Hematopoietic multipotent progenitor cell treated with erythropoietin and hydrocortisone succinate and interleukin-3 and kit ligand, for 17 days (in vitro differentiated cells): ENCODE data around the gene PPT2.
"Not testable (repeated sequence)": the region's sequence is repeated elsewhere in the genome, so short reads cannot be mapped to it uniquely, and the experiment has no call there.

Experiments
- DNase-seq: peaks from one replicate; pipeline ENCODE4 v3.0.0-alpha.2; 2015; ENCODE audit warnings: low spot score

Gene PPT2

DNA sequence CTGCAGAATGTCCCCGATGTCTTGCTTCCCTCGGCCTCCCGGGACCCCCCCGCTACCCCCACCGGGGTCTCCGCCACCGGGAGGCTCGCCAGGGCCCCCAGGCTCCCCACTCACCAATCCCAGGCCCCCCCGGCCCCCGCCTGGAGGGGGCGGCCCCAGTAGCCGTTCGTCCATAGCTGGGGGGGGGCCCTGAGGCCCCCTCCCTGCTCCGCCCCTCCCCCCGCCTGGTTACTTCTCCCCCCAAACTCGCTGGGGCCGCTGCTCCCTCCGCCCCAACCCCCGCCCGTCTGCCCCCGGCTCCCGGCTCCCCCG, 35.8 kb downstream of the PPT2 start:
- peak; percentile 50 for DNase-seq

DNA sequence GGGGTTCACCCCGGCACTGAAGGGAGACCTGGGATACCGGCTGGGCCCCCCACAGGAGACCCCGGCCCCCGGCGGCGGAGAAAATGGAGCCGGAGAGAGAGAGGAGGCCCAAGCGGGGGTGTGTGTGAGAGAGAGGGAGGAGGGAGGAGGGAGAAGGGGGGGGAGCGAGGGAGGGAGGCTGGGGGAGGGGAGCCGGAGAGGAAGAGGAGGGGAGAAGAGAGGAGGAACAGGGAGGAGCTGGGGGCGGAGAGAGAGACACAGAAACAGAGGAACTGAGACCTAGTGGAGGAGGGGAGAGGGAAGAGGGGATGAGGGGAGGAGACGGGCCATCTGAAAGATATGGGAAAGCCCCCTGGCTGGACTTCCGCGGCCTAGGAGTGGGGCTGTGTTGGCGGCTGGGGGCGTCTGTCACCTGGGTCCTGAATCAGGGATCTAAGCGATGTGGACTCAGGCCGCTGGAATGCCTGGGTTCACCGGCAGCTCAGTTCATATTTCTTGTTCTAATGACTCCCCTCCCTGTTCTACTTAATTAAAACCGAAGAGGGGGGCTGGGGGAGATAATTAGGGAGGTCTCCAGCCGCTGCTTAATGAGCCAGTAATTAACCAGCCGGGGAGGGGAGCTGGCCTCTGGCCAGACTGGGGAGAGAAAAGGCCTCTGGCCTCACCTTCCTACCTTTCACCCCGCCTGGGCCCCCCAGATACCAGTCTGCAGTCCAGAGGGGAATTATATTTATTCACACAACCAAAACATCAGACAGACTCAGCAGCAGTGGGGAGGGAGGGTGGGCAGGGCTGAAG, 36.3 kb downstream of the PPT2 start, which contains the start of gene PBX2:
Gene PBX2 (minus strand): TSS at position 149 of the 798 bp plus-strand sequence. CDS start 287 bp downstream, outside the sequence.
- peak; percentile 80 for DNase-seq

GRCh38 chr6:32190911-32191677, 37.2 kb downstream of the PPT2 start:
- DNase-seq: peak; percentile 33

- no peak for DNase-seq
Measured at GRCh38 chr6:32191696-32192607, 38.0 kb downstream of the PPT2 start.

- DNase-seq: no peak
Measured at GRCh38 chr6:32192608-32193039, 38.7 kb downstream of the PPT2 start, which contains the start of gene GPSM3. Gene GPSM3, minus strand, starts transcription at chr6:32192643. Its CDS starts 130 bp downstream, at chr6:32192513.

DNA sequence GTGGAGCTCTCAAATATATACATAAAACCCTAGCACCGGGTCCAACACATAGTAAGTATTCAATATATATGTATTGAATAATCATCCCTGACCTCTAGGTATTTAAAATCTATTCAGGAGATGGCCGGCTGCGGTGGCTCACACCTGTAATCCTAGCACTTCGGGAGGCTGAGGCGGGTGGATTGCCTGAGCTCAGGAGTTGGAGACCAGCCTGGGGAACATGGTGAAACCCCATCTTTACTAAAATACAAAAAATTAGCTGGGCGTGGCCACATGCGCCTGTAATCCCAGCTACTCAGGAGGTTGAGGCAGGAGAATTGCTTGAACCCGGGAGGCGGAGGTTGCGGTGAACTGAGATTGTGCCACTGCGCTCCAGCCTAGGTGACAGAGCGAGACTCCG, 39.2 kb downstream of the PPT2 start:
- DNase-seq: not testable (repeated sequence)

DNA sequence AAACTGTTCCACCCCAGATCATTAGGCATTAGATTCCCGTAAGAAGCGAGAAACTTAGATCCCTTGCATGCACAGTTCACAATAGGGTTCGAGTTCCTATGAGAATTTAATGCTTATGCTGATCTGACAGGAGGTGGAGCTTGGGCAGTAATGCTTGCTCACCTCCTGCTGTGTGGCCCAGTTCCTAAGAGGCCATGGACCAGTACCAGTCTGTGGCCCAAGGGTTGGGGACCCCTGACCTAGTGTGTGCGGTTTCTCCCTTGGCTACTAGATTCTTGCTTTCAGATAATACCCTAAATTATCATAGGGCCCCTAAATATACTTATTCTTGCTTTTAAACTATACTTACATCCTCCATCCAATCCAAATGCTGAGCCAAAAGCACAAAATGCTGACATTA, 40.4 kb downstream of the PPT2 start:
- DNase-seq: no peak

DNA sequence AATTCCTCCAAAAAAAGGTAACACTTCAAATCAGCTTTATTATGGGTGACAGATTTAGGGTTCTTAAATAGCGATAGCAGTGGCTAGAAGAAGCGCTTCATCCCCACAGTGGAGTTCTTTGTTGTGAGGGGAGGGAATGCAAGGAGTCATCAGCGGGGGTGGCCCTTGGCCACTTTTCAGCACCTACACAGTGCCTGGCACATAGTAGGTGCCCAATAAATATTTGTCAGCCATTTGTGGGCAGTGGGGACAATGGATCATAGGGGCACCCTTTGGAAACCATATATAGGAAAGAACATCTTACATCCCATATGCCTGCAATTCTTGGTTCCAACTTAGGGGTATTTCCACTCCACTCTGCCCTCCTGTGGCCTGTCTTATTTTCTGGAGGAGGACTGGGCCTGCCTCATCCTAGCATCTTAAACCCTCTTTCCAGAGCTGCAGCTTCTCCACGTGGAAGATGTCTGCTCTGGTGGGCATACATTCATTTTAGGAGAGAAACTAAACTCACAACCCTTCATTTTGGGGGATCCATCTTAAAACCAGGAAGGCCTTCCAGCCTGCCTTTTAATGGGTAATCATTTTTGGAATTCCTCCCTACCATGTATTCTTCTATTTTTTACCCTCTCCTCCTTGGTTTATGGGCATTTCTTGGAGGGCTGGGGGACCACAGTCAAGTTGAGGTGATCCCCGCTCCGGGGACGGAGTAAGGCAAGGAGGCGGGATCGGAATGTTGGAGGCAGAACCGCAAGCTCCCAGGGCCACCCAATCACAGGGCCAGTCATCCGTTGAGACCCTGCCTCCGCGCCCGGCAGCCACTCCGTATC, 41.1 kb downstream of the PPT2 start:
- peak; percentile 79 for DNase-seq

GRCh38 chr6:32195652-32195901, 41.6 kb downstream of the PPT2 start:
- DNase-seq: peak; percentile 99

- peak; percentile 44 for DNase-seq
Measured at GRCh38 chr6:32195902-32196681, 42.2 kb downstream of the PPT2 start.

GRCh38 chr6:32196682-32197616, 43.0 kb downstream of the PPT2 start:
- peak; percentile 15 for DNase-seq

DNA sequence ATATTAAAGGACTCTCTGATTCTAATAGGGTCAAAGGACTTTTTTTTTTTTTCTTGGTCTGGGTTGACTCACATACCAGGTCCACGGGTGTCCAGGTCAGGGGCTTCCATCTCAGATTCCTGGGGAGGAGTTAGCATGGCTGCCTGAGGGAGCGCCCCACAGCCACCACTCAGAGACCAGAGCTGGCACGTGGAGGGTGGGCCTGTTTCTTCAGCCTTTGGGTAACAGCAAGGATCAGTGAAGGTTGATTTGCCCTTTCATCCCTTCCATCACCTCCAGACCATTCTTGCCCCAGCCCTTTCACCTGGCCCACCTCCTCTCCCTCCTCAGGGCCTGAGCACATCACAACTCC, 44.4 kb downstream of the PPT2 start:
- DNase-seq: no peak

GRCh38 chr6:32198866-32199265, 44.9 kb downstream of the PPT2 start:
- DNase-seq: no peak

GRCh38 chr6:32200711-32201475, 47.0 kb downstream of the PPT2 start:
- DNase-seq: no peak

DNA sequence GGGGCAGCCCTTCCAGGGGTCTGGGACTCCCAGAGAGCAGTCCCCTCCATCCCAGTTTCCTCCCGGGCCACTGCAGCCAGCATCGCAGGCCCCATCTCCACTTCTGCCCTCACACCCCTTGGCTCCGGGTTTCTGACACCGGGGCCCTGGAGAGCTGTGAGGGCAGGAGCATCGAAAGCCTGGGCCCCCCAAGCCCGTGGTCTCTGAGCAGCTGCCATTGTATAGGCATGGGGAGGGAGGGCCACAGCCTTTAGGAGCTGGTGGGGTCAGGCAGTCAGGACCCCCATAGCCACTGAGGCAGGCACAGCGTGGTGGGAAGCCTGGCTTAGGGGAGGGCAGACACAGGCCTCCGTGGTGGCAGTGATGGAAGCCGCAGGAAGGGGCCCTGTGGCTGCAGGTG, 48.2 kb downstream of the PPT2 start:
- no peak for DNase-seq

DNA sequence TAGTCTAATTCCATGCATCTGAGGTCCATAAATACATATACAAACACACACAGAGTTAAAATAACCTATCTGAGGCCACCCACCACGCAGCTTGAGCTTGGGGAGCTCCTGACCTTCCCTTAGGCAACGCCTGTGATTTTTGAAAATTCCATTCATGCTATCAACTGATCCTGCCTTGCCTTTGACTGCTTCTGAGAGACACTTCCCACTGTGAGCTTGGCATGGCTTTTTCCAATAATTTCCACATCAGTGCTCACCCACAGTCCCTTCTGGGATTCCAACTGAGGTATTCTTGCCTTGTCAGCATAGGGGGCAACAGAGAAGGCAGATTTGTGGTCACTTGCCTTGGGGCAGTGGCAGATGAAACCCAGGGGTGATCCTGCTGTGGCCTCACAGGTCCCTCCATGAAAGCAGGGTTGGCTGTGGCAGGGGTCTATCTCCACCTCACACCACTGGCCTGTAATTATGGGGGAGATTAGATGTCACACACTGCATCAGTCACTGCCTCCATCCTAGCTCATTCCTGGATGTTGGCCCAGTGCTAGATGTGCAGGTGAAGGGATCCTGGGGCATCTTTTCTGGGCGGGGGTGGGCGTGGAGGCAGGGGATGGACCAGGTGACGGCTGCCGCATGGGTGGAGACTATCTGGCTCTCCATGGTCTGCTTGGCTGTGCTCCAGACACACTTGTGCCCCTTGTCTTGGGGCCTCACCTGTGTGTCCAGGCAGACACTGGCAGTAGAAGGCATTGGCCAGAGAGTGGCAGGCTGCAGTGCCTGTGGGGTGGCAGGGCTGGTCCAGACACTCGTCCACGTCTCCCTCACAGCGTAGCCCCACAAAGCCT, 49.7 kb downstream of the PPT2 start:
- no peak for DNase-seq

DNA sequence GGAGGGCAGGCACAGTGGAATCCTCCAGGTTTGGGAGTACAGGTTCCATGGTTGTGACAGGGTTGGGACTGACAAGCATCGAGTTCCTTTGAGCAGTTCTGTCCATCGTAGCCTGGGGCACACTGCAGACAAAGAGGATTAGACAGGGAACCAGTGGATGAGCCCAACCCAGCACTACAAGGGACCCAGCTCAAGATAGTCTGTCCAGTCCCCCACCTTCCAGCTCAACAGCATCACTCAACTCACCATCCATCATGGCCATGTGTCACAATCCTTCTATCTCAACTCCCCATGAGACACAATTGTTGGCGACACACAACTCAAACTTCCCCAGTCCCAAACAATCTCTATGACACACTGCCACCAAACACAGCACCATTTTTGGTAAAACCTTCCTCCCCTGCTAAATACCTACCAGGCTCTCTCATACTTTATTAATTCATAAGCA, 50.4 kb downstream of the PPT2 start:
- no peak for DNase-seq

DNA sequence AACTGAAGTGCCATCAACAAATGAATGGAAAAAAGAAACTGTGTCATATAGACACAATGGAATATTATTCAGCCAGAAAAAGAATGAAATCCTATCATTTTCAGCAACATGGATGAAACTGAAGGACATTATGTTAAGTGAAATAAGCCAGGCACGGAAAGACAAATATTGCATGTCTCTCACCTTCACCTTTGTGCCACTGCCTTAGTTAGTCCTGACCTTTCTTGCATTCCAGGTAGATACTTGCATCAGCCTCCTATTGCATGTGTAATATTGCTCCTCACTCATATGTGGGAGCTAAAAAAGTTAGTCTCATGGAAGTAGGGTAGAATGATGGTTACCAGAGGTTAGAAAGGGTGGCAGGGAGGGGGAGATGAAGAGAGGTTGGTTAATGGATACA, 55.1 kb downstream of the PPT2 start:
- no peak for DNase-seq
